ENCODE measurements around the gene PAX8.
"Not testable (repeated sequence)": the region's sequence is repeated elsewhere in the genome, so short reads cannot be mapped to it uniquely, and the experiment has no call there.

Gene PAX8

GRCh38 chr2:113278742-113279139 lies at the start of gene PAX8:
Gene PAX8 (minus strand): TSS chr2:113278921. CDS start chr2:113278394, 527 bp downstream.
- DNase-seq, result no peak

GRCh38 chr2:113328043-113328442 lies 49.3 kb upstream of the PAX8 start:
- DNase-seq, result no peak

GRCh38 chr2:113325161-113325731 lies 46.5 kb upstream of the PAX8 start:
- not testable (repeated sequence) for DNase-seq

- peak; percentile 83 for DNase-seq
These were observed 46.0 kb upstream of the PAX8 start for GRCh38 chr2:113324684-113325160.

GRCh38 chr2:113323129-113323528 lies 44.4 kb upstream of the PAX8 start:
- not testable (repeated sequence) for DNase-seq

- DNase-seq, result not testable (repeated sequence)
These were observed 41.4 kb upstream of the PAX8 start for GRCh38 chr2:113320106-113320505.

- not testable (repeated sequence) for DNase-seq
These were observed 40.2 kb upstream of the PAX8 start for GRCh38 chr2:113318941-113319340.

GRCh38 chr2:113316085-113316484 lies 37.4 kb upstream of the PAX8 start:
- no peak for DNase-seq

- not testable (repeated sequence) for DNase-seq
These were observed 35.9 kb upstream of the PAX8 start for GRCh38 chr2:113314663-113315062.

GRCh38 chr2:113314176-113314575 lies 35.5 kb upstream of the PAX8 start:
- not testable (repeated sequence) for DNase-seq

GRCh38 chr2:113311781-113312180 lies 33.1 kb upstream of the PAX8 start:
- DNase-seq, result not testable (repeated sequence)

GRCh38 chr2:113311191-113311590 lies 32.5 kb upstream of the PAX8 start:
- not testable (repeated sequence) for DNase-seq

GRCh38 chr2:113309655-113310387 lies 31.1 kb upstream of the PAX8 start:
- no peak for DNase-seq

- DNase-seq, result not testable (repeated sequence)
These were observed 30.1 kb upstream of the PAX8 start for GRCh38 chr2:113308784-113309183.

GRCh38 chr2:113306207-113306606 lies 27.5 kb upstream of the PAX8 start:
- not testable (repeated sequence) for DNase-seq

GRCh38 chr2:113305749-113306148 lies 27.0 kb upstream of the PAX8 start:
- not testable (repeated sequence) for DNase-seq

- DNase-seq, result no peak
These were observed 26.4 kb upstream of the PAX8 start for GRCh38 chr2:113305146-113305545.

- DNase-seq, result no peak
These were observed 26.0 kb upstream of the PAX8 start for GRCh38 chr2:113304702-113305101.

GRCh38 chr2:113302216-113302980 lies 23.7 kb upstream of the PAX8 start:
- DNase-seq, result not testable (repeated sequence)

GRCh38 chr2:113300281-113300680 lies 21.6 kb upstream of the PAX8 start:
- no peak for DNase-seq

- DNase-seq, result no peak
These were observed 19.5 kb upstream of the PAX8 start for GRCh38 chr2:113298176-113298575.

- not testable (repeated sequence) for DNase-seq
These were observed 18.9 kb upstream of the PAX8 start for GRCh38 chr2:113297590-113297989.

- DNase-seq, result no peak
These were observed 12.5 kb upstream of the PAX8 start for GRCh38 chr2:113291191-113291590.
